Globus pallidus (tissue), 1 donor: ENCODE results near the gene ACSBG1.

Source experiments
- DNase-seq: peaks from one replicate; pipeline ENCODE4 v3.0.0-alpha.2; 2015; ENCODE audit warnings: low spot score

ACSBG1 gene

DNA sequence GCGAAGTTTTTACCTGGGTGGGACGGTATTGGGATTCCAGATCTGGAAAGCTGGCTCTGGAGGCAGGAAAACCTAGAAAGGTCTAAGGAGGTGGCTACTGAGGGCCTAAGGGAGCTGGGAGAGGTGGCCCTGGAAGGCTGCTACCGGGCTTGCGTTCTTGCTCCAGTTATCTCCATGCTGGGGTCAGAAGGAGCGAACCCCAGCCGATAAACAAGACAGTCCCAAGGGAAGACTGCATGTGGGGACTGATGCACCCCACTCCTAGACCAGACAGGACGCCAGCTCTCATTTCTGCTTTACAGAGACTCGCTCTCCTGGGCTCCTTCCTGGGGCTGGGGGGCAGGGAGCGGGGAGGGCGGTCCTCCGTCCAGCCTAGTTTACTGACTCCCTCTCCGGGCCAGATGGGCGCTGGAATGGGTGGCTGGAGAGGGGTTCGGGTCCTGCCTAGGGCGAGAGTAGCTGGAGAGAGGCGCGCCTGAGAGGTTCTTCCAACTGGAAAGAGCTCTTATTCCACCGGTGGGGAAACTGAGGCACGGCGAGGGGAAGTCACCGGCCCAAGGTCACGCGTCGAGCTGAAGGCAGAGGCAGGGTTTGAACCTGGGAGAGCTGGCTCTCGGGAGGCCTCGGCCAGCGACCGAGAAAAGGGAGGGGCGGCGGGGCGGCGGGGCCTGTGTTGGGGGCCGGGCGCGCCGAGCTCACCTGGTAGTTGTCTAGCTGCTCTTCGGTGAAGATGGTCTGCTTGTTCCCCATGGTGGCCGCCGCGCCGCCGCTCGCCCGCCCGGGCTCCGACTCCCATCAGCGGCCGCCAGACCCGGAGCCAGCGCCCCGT lies 103.7 kb downstream of the ACSBG1 start:
- DNase-seq = no peak

DNA sequence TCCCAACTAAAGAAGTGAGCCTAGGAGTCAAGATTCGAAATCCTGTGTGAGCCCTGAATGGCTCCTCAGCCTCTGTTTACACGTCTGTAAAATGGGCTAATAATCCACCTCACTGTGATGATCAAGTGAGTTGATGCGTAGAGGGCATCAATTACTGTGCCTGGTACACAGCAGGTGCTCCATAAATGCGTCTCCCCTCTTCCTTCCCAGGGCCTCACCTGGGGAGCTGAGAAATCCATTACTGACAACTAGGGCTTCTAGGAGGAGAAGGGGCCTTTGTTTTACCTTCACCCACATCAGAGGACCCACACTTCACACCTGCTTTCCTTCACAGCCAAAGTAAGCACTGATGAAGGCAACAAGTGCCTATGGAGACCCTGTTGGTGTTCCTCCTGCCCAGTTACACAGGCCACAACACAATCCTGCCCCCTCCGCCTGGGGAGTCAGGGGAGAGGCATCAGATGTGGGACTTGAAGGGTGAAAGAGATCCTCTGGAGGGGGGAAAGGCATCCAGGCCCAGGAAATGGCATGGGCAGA lies 104.5 kb downstream of the ACSBG1 start:
- no peak for DNase-seq

DNA sequence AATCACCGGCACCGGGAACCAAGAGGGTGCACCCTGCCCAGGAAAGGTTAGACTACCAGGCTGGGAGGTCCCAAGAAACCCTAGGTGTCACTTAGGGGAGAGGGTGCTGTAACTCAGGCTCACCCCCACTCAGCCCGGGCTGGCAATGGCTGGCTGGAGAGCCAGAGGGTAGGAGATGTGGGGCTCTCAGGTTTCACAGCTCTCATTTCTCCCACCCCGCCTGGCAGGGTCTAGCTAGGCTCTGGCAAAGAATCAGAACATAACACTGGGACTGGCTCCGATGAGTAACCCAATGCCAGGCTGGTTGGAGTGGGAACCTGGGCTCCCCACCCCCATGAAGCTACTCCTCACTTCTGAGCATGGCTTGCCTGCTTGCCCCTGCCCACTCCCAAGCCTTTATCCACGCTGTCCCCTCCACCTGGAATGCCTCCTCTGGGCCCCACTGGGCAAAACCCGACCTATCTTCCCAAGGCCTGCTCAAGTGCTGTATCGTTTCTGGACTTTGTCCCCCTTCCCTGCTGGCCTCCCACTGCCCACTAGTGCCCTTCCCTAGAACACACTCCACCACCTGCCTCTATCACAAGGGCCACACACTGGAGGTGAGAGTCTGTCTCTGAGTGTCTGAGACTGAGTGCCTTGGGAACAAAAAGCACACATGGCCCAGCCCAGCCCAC lies 105.2 kb downstream of the ACSBG1 start:
- no peak for DNase-seq

DNA sequence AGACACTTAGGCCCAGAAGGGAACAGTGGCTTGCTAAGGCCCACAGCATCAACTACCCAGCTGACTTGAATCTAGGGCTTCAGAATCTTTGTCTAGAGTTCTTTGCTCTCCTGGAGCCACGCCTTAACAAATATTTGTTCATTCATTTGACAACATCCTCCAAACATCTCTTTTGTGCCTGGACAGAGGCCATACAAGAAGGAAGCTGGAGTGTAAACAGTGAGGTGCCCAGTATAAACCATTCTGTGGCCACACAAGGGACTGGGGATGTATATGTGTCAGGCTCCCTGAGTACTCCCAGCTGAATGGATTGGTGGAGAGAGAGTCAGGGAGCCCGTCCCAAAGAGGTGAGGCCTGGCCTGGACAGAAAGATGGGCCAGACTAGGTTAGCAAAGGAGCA lies 106.5 kb downstream of the ACSBG1 start:
- DNase-seq = no peak

DNA sequence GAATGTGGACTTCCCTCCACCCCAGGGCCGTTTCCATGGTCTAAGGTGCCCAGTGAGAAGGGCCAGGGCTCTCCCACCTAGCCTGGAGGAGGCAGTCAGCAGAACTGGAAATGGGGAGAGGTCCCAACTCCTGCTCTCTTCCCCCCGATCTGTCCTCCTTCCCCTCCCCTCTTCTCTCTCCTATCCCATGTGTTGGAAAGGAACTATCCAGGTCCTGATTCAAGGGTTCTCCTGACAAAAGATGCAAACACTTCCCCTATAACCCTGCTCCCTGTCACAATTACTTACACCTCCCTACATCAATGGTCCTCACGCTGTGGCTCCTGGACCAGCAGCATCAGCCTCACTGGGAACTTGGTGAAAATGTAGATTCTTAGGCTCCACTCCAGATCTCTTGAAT lies 109.1 kb downstream of the ACSBG1 start:
- DNase-seq = no peak

DNA sequence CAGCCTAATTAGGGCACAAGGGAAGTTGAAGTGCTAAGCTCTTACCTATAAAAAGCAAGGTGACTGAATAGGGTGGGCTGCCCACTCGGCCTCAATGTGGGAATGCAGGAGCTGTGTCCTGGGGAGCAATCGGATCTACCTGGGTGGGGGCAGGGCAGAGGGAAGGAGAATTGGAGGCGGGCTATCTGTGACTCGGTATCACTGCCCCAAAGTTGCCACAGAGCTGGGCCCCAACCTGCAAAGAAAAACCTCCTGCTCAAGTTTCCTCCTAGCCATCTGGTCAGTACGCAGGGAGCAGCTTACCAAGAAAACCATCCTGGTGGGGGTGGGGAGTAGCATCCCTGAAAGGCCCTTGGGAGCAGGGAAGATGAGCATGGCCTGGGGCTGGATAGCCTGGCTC lies 113.8 kb downstream of the ACSBG1 start:
- no peak for DNase-seq
